Breast epithelium (tissue), 3 donors: ENCODE measurements around the gene FEV.

Experiments used
- POLR2A ChIP-seq: fragments of 450-650 bp; IDR thresholded peaks from one replicate; pipeline ENCODE4 v1.6.1; 2016; ENCODE audit warnings: antibody characterized with exemption, mild to moderate bottlenecking, moderate library complexity
- POLR2AphosphoS5 ChIP-seq, 3 donors: sonication (generic); formaldehyde crosslinking; IDR thresholded peaks; one replicate each; pipeline ENCODE4 v1.6.1; 2017; ENCODE audit warnings: antibody characterized with exemption in 3 of 3
- TF ChIP-seq, protein P1 (sequence below), 3 donors: fragments of 450-650 bp; IDR thresholded peaks; one replicate each; pipeline ENCODE4 v1.5.1; 2016 to 2017; ENCODE audit warnings: antibody characterized with exemption in 3 of 3, mild to moderate bottlenecking in 3 of 3, moderate library complexity in 3 of 3

DNA sequence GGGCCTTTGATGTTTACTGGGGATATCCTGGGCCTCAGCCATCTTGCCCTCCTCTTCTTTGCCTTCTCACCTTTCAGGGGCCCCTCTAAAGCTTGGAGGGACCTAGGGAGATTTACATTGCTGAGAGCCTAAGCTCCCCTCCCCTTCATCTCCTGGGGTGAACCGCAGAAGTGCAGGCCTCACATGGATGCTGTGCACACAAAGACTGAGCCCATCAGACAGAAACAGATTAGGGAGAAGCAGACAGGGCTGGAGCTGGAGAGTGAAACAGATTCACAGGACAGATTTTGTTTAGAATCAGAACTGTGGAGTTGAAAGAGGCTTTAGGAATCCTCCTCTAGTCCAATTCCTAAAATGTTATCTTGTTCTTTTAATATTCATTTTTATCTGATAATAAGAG lies 28.9 kb downstream of the FEV start:
- TF ChIP-seq, protein P1, sequence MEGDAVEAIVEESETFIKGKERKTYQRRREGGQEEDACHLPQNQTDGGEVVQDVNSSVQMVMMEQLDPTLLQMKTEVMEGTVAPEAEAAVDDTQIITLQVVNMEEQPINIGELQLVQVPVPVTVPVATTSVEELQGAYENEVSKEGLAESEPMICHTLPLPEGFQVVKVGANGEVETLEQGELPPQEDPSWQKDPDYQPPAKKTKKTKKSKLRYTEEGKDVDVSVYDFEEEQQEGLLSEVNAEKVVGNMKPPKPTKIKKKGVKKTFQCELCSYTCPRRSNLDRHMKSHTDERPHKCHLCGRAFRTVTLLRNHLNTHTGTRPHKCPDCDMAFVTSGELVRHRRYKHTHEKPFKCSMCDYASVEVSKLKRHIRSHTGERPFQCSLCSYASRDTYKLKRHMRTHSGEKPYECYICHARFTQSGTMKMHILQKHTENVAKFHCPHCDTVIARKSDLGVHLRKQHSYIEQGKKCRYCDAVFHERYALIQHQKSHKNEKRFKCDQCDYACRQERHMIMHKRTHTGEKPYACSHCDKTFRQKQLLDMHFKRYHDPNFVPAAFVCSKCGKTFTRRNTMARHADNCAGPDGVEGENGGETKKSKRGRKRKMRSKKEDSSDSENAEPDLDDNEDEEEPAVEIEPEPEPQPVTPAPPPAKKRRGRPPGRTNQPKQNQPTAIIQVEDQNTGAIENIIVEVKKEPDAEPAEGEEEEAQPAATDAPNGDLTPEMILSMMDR (IDR thresholded peaks at IDR 0.05), result no peak
- TF ChIP-seq POLR2AphosphoS5 (IDR thresholded peaks at IDR 0.05) (no peak), POLR2A (no peak)
